HG03045 (cell line): Measurements from ENCODE around the gene USP53.
A peak's percentile ranks its signal among the peaks of the same experiment; 100 is the strongest.
"Not testable (repeated sequence)": the region's sequence is repeated elsewhere in the genome, so short reads cannot be mapped to it uniquely, and the experiment has no call there.

Source experiments
- ATAC-seq: cut with Tn5 transposase; IDR thresholded peaks from one replicate; pipeline ENCODE4 v1.9.1; 2021; ENCODE audit warnings: mild to moderate bottlenecking, moderate library complexity; ENCODE audit not compliant: unreplicated experiment

Gene USP53

GRCh38 chr4:119212234-119212963 lies at the start of gene USP53:
TSS of gene USP53 (plus strand) at chr4:119212713. CDS start at chr4:119239760, 27,047 bp downstream.
- ATAC-seq, result peak; percentile 96

GRCh38 chr4:119165767-119166166 lies 46.7 kb upstream of the USP53 start:
- ATAC-seq, result no peak

- ATAC-seq, result no peak
Observed at GRCh38 chr4:119170195-119170594, 42.3 kb upstream of the USP53 start.

- no peak for ATAC-seq
Observed at GRCh38 chr4:119172223-119172622, 40.3 kb upstream of the USP53 start.

- ATAC-seq, result not testable (repeated sequence)
Observed at GRCh38 chr4:119173729-119174361, 38.7 kb upstream of the USP53 start.

GRCh38 chr4:119179011-119179410 lies 33.5 kb upstream of the USP53 start:
- ATAC-seq, result no peak

GRCh38 chr4:119184128-119184527 lies 28.4 kb upstream of the USP53 start:
- no peak for ATAC-seq

GRCh38 chr4:119189638-119190037 lies 22.9 kb upstream of the USP53 start:
- ATAC-seq, result no peak

GRCh38 chr4:119190354-119190753 lies 22.2 kb upstream of the USP53 start:
- ATAC-seq, result no peak

GRCh38 chr4:119191505-119191904 lies 21.0 kb upstream of the USP53 start:
- ATAC-seq, result no peak

- no peak for ATAC-seq
Observed at GRCh38 chr4:119197772-119198212, 14.7 kb upstream of the USP53 start.

GRCh38 chr4:119204916-119205315 lies 7.6 kb upstream of the USP53 start:
- ATAC-seq, result no peak

GRCh38 chr4:119205690-119206089 lies 6.8 kb upstream of the USP53 start:
- ATAC-seq, result no peak

GRCh38 chr4:119206178-119206577 lies 6.3 kb upstream of the USP53 start:
- no peak for ATAC-seq

GRCh38 chr4:119207051-119207450 lies 5.5 kb upstream of the USP53 start:
- no peak for ATAC-seq

GRCh38 chr4:119209077-119209476 lies 3.4 kb upstream of the USP53 start:
- ATAC-seq, result no peak

- no peak for ATAC-seq
Observed at GRCh38 chr4:119209586-119209985, 2.9 kb upstream of the USP53 start.

GRCh38 chr4:119210775-119211174 lies 1.7 kb upstream of the USP53 start:
- ATAC-seq, result no peak

GRCh38 chr4:119211867-119212233 lies 663 bp upstream of the USP53 start:
- ATAC-seq, result peak; percentile 3

GRCh38 chr4:119212964-119213606 lies 572 bp downstream of the USP53 start:
- peak; percentile 61 for ATAC-seq

GRCh38 chr4:119218093-119218492 lies 5.6 kb downstream of the USP53 start:
- no peak for ATAC-seq

GRCh38 chr4:119221412-119221811 lies 8.9 kb downstream of the USP53 start:
- ATAC-seq, result no peak
